A172 (cell line): ENCODE data around the gene ZNF653. TPM values are rescaled to one million over a fixed set of nuclear protein-coding genes. Genes with fewer than 3 reads are reported as not detected.
"Not testable (repeated sequence)": the region's sequence is repeated elsewhere in the genome, so short reads cannot be mapped to it uniquely, and the experiment has no call there.

Source experiments
- DNase-seq: peaks from one replicate; pipeline ENCODE4 v3.0.0-alpha.2; 2015; ENCODE audit warnings: low spot score
- total RNA-seq: library from RNA; depleted of rRNA; stranded (reverse); fragments of >200 nt; shearing (Covaris generic); gene quantifications from 2 replicates; pipeline ENCODE4 v1.2.3, GENCODE V29; 2014; rRNA removed

ZNF653 gene
- total RNA-seq, 1 experiment from 2014 or later = 5.2 TPM

GRCh38 chr19:11433526-11433925, 72.1 kb downstream of the ZNF653 start:
- not testable (repeated sequence) for DNase-seq

Other genes with a start within 250 kb of the ZNF653 start
- gene DOCK6, start 243.3 kb downstream of the ZNF653 start, total RNA-seq = 3.8 and 4.4 TPM in 2 replicates
- gene TSPAN16, start 209.7 kb downstream of the ZNF653 start, total RNA-seq = not detected in 2 replicates
- gene RAB3D, start 166.2 kb downstream of the ZNF653 start, total RNA-seq = 1.3 and 2.6 TPM in 2 replicates
- gene TMEM205, start 159.6 kb downstream of the ZNF653 start, total RNA-seq = 54.9 and 114 TPM in 2 replicates
- 1.3 and 10.1 TPM in 2 replicates for gene CCDC159, start 159.3 kb downstream of the ZNF653 start, total RNA-seq
- 15.7 and 19.4 TPM in 2 replicates for gene PLPPR2, start 150.4 kb downstream of the ZNF653 start, total RNA-seq
- 0.65 and 1.6 TPM in 2 replicates for gene SWSAP1, start 131.2 kb downstream of the ZNF653 start, total RNA-seq
- 3.7 and 5.3 TPM in 2 replicates for gene EPOR, start 121.5 kb downstream of the ZNF653 start, total RNA-seq
- 4.8 and 11.1 TPM in 2 replicates for gene RGL3, start 86.5 kb downstream of the ZNF653 start, total RNA-seq
- 1.5 and 6.1 TPM in 2 replicates for gene ODAD3, start 70.7 kb downstream of the ZNF653 start, total RNA-seq
- 149 and 173 TPM in 2 replicates for gene PRKCSH, start 70.2 kb downstream of the ZNF653 start, total RNA-seq
- gene ELAVL3, start 24.8 kb downstream of the ZNF653 start, total RNA-seq = not detected in 2 replicates
- gene ECSIT, start 23.3 kb upstream of the ZNF653 start, total RNA-seq = 44.0 and 54.0 TPM in 2 replicates
- 0.78 and 1.9 TPM in 2 replicates for gene CNN1, start 33.0 kb upstream of the ZNF653 start, total RNA-seq
- gene ELOF1, start 53.4 kb upstream of the ZNF653 start, total RNA-seq = 66.7 and 69.2 TPM in 2 replicates
- gene ACP5, start 71.8 kb upstream of the ZNF653 start, total RNA-seq = 15.5 and 24.8 TPM in 2 replicates
- gene ZNF627, start 91.6 kb upstream of the ZNF653 start, total RNA-seq = 18.8 and 23.0 TPM in 2 replicates
- gene ZNF823, start 233.1 kb upstream of the ZNF653 start, total RNA-seq = 6.9 and 17.8 TPM in 2 replicates